ENCODE results near the gene RIBC1.
"Not testable (repeated sequence)": the region's sequence is repeated elsewhere in the genome, so short reads cannot be mapped to it uniquely, and the experiment has no call there.

The RIBC1 gene

DNA sequence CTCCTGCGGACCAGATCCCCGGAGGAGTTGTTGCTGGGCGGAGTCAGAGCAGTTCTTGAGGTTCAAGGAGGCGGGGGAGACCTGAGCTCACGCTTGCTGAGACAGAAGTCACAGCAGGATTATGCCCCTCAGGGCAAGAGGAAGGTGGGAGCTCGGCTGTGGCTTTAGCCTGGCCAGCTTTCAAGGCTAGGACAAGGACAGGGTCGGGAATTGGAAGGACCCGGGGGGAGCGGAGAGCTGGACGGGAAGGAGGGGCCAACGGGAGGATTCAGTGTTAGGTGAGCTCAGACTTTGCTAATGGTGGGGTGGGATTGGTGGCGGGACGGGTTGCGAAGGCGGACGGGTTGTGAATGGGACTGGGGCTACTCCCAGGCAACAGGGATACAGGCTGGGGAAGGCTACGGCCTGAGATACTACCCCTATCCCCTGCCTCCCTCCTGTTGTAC, at the start of gene RIBC1:
Gene RIBC1 (plus strand): TSS at position 13 of the 446 bp plus-strand sequence. CDS start 3,404 bp downstream, outside the sequence.
- no peak for DNase-seq

DNA sequence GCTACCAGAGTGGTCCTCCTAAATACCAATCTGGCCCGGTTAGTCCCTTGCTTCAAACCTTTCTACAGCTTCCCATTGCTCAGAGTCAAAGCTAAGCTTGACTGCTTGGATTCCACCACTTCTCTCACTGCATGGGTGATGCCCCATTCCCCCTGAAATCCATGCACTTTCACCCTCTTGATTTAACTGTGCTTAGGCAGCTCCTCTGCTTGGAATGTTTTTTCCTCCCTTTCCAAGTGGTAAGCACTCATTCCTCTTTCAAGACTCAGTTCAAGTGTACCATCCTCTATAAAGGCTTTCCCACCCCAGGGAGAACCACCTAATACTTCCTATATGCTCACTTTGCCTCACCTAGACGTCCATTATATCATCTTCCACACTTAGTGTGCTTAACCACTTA, 49.4 kb upstream of the RIBC1 start:
- DNase-seq: no peak

DNA sequence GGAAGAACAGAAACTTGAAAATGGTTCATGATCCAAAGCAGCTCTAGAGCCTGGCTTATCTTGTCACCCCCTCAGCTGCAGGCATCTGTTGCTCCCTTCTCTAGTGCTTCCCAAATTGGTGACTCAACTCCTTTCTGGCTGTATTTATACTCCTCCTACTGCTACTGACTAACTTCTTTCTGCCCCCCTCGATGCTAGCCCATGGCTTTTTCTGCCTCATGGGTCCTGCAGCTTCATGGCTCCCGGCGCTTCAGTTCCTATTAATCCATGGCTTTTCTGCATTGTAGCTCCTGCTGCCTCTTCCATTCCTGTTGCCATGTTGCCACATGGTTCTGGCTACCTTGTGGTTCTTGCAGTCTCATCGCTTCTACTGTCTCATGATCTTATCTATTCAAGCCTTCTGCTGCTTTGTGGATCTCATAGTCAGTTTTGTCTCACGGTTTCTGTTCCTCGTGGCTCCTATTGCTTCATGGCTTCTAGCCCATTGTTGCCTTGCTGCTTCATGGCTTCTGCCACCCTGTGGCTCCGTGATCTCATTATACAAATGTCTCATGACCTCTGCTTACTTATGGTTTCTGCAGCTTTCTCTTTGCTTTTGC, 48.4 kb upstream of the RIBC1 start:
- no peak for DNase-seq

DNA sequence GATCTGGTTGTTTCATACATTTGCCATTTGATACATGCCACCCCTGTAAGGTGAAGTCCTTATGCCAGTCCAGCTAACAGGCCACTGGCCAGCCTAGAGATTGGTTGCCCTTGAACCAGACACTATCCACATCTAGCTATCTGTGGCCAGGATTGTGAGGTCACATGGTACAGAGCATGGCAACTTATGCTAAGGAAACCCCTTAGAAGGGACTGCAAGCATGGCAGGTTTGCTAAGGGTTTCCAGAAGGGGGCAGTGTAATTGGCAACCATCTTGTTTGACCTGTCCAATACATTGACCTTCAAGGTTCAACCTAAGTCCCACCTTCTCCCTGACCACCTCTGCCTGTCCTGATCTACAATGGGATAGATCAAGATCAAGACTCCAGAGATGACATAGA, 47.8 kb upstream of the RIBC1 start:
- no peak for DNase-seq

GRCh38 chrX:53376888-53377287, 45.8 kb upstream of the RIBC1 start:
- DNase-seq: no peak

- DNase-seq: no peak
Observed at GRCh38 chrX:53377464-53377863, 45.2 kb upstream of the RIBC1 start.

GRCh38 chrX:53379008-53379710, 43.5 kb upstream of the RIBC1 start:
- DNase-seq: no peak

- no peak for DNase-seq
Observed at GRCh38 chrX:53379747-53380146, 42.9 kb upstream of the RIBC1 start.

DNA sequence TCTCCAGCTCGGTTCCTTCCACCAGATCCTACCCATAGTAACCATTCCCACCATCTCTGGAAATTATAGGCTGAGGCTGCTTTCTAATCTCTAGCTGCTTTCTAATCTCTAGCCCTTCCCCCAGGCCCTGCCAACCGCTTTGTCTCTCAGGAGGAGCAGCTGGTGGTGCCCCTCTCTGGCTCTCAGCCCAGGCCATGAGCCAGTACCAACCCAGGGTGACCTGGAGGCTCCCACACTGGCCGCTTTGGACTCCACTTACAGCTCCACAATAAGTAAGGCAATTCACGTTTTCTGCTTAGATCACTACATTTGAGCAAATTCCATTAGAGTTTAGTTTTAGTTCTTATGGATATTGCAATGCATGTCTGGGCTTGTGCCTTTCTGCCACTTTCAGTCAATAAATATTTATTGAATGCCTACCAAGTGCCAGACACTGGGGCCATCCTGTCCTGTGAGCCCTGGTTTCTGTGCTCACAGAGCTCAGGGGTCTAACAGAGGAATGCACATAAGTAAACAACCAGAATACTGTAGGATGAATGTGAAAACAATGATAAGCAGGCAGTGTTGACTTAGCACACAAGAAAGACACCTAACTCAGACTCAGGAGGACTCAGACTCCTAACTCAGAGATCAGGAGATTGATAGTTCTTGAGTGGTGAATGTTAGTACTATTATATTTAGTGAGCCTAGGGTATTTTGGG, 39.1 kb upstream of the RIBC1 start:
- no peak for DNase-seq

GRCh38 chrX:53395605-53396298, 26.9 kb upstream of the RIBC1 start:
- DNase-seq: no peak

DNA sequence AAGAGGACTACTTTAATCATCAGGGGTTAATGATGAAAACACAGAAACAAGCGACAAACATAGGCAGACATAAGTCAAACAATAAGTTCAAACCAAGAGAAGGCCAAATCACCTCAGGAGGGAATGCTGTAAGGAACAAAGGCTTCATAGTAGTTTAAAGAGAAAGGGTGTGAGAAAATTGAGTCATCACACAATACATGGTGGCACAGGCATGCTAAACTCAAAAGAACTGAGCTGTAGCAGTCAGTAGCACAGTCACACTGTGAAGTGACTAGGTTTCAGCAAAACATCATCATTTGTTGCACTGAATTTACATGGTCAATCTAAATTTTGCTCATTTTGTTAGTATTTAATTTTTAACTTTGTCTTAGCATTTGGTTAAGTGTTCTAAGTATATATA, 24.5 kb upstream of the RIBC1 start:
- no peak for DNase-seq

DNA sequence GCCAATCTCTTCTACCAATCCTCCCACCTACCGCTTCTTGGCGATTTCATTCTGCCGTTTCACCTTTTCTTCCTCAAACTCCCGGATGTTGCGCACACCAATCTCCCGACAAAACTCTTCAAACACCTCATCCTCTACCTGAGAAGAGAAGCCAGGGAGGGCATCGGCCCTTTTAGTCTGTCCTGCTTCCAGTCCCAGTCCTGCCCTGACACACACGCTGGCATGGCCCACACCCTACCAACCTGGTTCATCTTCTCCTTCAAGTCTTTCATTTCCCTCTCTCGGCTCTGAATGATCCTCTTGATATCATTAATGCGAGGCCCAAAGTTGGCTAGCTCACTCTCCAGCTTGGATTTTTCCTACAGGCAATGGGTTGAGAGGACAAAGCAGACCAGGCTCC, 19.1 kb upstream of the RIBC1 start:
- DNase-seq: no peak

GRCh38 chrX:53412446-53412845, 10.2 kb upstream of the RIBC1 start:
- no peak for DNase-seq

- DNase-seq: not testable (repeated sequence)
Observed at GRCh38 chrX:53420351-53420750, 2.3 kb upstream of the RIBC1 start.

DNA sequence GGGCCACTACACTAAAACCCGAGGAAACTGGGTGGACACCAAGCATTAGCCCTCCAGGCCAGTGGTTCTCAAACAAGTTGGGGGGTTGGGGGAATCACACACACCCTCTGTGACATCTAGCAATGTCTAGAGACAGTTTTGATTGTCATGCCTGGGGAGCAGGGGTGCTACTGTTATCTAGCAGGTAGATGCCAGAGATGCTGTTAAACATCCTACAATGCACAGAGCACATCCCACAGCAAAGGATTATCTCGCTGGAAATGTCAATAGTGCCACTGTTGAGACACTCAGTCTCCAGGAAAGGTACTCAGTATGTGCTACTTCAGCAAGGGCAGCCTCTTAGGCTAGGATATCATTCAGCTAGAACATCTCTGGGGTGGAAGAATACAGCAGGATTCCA, 1.5 kb upstream of the RIBC1 start:
- DNase-seq: no peak

DNA sequence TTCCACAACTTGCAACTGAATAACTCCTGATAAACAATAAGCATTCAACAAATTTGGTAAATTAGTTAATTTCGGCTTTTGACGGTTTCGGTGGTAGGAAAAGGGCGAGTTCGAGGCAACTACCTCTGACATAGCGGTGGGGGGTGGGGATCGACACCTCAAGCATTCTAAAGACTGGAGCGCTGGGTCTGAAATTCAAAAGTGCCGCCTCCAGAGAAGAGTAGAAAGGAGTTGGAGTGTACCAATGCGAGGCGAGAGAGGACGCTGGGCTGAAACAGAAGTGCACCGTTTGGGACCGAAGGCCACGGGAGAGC, 944 bp upstream of the RIBC1 start:
- DNase-seq: no peak

- peak; percentile 91 for DNase-seq
Observed at GRCh38 chrX:53422086-53422860, 400 bp upstream of the RIBC1 start, which contains the start of gene SMC1A. Gene SMC1A (minus strand): TSS chrX:53422654. CDS start chrX:53422600, 54 bp downstream.

- no peak for DNase-seq
Observed at GRCh38 chrX:53429755-53430154, 7.1 kb downstream of the RIBC1 start.

DNA sequence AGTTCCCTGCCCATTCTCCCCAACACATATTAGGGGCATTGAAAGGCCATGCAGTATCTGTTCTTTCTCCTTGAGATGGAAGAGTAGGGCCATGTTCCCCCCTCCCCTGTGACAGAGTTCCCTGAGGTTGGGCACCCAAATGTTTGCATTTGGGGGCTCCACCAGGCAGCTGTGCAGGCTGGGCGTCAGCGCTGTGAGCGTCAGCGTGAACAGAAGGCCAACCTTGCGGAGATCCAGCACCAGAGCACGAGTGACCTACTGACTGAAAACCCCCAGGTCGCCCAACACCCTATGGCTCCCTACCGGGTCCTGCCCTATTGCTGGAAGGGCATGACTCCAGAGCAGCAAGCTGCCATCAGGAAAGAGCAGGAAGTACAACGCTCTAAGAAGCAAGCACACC, 7.6 kb downstream of the RIBC1 start:
- DNase-seq: no peak

GRCh38 chrX:53433651-53434639, 11.3 kb downstream of the RIBC1 start, which contains the start of gene HSD17B10:
Gene HSD17B10 (minus strand): TSS chrX:53434370. CDS start chrX:53434345, 25 bp downstream.
- peak; percentile 74 for DNase-seq

- no peak for DNase-seq
Observed at GRCh38 chrX:53435997-53436396, 13.3 kb downstream of the RIBC1 start.
